ENCODE results near the gene MCM5.

GRCh38 chr22:35426801-35427140 is 26.8 kb downstream of the MCM5 start:
- TF ChIP-seq CTCF (IDR thresholded peaks at IDR 0.05 in 2 of 3, conservative IDR thresholded peaks at IDR 0.05 in 1 of 3; ENCODE audit: borderline replicate concordance in 1 of 3, insufficient read depth in 1 of 3, low read depth in 2 of 3, low read length in 2 of 3) (no peak), SIN3A (IDR thresholded peaks at IDR 0.05; ENCODE audit: low read depth) (no peak), ZFX (IDR thresholded peaks at IDR 0.05) (no peak), EZH2 (IDR thresholded peaks at IDR 0.05) (no peak)

Data from HCT116 (cell line).